HG03442 (cell line): ENCODE results near the gene KRT74.

Experiments
- ATAC-seq: cut with Tn5 transposase; IDR thresholded peaks from one replicate; pipeline ENCODE4 v1.9.1; 2021; ENCODE audit warnings: mild to moderate bottlenecking, moderate library complexity; ENCODE audit not compliant: unreplicated experiment

KRT74 gene

GRCh38 chr12:52522346-52523011, 51.2 kb downstream of the KRT74 start:
- no peak for ATAC-seq

DNA sequence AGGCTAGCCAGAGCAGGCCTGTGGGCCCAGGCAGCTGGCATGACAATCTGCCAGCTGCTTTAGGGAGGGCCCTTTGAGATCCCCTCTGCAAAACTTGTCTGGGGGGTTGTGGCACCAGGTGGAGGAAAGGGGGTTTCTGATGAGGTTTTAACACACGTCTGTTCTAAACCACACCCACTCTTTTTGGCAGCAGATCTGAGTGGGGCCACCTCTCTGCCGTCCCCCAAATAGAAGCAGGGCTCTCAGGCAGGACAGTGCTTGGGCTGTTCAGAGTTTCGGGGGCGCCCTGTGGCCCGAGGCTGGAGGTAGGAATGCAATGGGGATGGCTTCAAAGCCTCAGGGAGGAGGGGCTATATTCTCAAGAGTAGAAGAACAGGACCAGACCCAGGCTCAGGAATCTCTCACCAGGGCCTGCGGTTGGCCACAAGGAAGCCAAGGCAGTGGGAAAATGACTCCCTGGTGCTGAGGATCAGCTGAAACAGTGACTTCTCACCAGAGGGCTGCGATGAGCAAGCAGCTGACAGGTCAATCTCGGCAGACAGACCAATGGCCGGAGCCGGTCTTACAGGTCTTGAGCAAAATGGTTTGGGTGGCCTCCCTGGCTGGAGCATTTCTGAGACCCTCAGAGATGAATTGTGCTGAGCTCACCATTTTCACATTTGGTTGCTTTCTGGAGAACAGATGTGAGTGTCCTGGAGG, 51.9 kb downstream of the KRT74 start:
- ATAC-seq: no peak

GRCh38 chr12:52521175-52521567, 52.5 kb downstream of the KRT74 start:
- ATAC-seq: no peak

GRCh38 chr12:52519826-52520662, 53.6 kb downstream of the KRT74 start, which contains the start of gene KRT5:
KRT5 (minus strand) TSS chr12:52520394; CDS start chr12:52520296, 98 bp downstream.
- no peak for ATAC-seq

DNA sequence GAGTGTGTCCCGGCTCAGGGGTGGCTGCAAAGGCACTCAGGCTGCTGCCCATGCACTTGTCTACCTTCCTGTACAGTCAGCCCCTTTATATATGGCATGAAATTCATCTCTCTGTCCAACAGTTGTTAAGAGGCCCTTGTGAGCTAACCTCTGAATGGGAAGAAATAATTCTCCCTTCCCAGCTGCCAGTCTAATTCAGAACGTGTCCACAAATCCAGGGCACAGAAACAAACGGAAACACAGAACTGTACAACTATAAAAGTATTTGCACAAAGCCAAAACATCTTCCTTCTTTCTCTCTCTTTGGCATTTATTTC, 54.3 kb downstream of the KRT74 start:
- no peak for ATAC-seq

- ATAC-seq: no peak
These were observed 54.9 kb downstream of the KRT74 start for GRCh38 chr12:52518574-52519386.

- ATAC-seq: no peak
These were observed 55.8 kb downstream of the KRT74 start for GRCh38 chr12:52517888-52518287.

- no peak for ATAC-seq
These were observed 56.4 kb downstream of the KRT74 start for GRCh38 chr12:52517005-52517835.

DNA sequence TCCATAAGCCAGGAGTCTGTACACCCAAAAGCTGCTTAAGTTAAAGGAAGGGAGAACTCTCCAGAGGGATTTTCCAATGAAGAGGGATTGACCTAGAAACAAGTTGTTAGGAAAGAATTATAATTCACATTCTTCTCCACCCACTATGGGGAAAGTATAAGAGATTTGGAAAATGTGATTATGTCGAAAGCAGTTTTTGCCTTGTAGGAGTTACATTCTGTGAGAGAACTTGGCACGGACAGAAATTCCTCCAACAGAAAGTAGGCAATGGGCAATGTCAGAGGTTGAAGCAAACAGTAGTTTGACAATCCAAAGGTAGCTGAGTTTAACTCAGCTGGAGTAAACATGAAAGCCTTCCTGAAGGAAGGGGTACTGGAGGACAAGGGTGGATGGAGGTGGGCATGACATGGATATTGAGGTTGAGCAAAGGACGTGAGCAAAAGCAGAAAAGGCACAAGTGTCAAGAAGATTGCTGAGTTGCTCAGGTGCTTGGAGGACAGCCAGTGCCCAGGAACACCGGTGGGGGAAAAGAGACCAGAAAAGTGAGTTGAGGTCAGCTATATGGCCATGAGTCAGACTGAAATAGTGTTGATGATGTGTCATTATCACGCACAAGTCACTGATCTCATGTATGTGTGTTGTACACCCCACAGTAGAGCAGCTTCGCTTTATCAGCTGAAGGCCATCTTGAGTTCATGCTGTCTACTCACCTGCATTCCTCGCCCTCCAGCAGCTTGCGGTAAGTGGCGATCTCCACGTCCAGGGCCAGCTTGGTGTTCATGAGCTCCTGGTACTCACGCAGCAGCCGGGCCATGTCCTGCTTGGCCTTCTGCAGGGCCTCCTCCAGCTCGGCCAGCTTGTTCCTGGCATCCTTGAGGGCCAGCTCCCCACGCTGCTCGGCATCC, 57.5 kb downstream of the KRT74 start:
- no peak for ATAC-seq
